NCI-H748 (cell line): ENCODE data around the gene DHDDS.
"Not testable (repeated sequence)": the region's sequence is repeated elsewhere in the genome, so short reads cannot be mapped to it uniquely, and the experiment has no call there.

Experiments
- DNase-seq: peaks from one replicate; lab custom pipeline; 2025; ENCODE audit not compliant: unreplicated experiment; lab: John Stamatoyannopoulos, UW

DHDDS gene

DNA sequence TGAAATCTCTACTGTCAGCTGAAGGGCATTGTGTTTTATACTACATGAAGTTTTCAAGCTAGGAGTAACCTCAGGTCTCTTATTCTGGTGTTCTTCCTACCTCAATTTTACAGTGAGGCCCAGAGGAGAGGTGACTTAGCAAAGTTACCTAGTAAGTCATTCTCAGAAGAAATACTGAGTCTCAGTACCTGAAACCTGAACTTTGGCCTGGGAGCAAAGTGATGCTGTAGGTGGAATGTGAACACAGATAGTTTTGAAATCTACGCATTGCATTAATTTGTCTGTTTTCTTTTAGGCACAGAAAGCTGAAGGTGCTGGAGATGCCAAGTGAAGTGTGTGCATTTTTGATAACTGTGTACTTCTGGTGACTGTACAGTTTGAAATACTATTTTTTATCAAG is 42.7 kb downstream of the DHDDS start:
- DNase-seq, result no peak

DNA sequence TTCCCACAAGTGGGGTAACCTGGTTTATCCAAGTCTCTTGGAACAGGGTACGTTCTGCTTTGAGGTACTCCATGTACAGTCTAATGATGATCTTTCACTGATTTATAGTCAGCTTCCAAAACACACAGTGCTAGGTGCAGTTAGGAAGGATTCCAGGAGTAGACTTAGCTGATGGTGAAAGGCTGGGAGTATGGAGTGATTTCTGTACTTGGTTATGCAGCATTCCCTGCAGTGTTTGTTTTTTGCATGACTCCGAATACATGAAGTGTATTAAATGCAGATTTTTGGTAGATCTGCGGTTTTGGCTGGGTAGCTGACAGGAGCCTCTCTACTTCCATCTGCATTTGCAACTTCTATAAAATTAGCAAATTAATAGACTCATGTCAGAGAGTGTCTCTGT is 43.9 kb downstream of the DHDDS start:
- no peak for DNase-seq

DNA sequence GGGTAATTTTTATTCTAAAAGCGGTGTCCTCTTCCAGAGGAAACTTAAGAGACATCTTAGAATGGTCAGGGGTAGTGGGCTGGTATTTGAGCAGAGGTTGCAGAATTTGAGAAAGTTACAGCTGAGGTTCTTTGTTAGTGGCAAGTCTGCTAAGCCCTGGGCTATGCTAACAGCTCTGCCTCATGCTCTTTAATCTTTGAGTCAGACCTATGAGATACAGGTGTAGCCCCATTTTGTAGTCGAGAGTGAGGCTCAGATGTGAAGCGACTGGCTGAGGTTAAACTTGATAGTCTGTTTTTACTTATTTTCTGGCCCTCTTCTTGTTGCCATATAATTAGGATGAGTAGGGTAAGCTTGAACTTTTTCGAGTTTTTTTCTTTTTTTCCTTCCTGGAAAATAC is 44.8 kb downstream of the DHDDS start:
- no peak for DNase-seq

DNA sequence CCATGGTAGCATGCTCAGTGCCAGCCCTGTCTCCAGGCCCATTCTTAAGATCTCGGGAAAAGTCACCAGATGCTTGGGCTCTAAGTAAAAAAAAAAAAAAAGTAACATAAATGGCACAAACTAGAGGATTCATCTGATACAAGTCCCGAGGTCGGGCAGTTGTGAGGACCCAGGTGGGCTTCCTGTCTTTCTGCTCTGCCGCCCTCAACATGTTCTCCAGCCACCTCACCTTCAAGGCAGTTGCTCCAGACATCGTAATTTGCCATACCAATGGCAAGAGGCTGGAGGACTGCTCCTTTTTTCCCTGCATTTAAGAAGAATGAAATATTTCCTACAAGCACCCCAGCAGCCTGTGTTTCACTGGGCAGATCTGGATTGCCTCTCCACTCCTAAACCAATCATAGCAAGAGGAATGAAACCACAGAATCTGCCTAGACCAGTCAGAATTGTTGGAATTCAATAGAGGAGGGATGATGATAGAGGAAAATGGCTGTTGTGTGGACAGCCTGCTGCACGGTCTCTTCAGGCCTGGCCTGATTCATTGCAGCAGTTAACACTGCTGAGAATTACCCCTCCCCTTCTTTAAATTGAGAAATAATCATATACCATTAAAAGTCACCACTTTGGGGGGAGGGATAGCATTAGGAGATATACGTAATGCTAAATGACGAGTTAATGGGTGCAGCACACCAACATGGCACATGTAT is 45.5 kb downstream of the DHDDS start:
- peak; percentile 29 for DNase-seq

DNA sequence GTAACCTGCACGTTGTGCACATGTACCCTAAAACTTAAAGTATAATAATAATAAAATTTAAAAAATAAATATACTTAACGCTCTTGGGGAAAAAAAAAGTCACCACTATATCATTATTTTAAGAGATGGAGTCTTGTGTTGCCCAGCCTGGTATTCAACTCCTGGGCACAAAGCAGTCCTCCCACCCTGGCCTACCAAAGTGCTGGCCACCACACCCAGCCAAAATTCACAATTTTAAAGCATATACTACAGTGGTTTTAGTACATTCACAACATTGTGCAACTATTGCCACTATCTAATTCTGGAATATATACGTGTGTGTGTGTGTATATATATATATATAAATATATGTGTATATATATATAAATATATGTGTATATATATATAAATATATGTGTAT is 46.0 kb downstream of the DHDDS start:
- DNase-seq, result no peak

DNA sequence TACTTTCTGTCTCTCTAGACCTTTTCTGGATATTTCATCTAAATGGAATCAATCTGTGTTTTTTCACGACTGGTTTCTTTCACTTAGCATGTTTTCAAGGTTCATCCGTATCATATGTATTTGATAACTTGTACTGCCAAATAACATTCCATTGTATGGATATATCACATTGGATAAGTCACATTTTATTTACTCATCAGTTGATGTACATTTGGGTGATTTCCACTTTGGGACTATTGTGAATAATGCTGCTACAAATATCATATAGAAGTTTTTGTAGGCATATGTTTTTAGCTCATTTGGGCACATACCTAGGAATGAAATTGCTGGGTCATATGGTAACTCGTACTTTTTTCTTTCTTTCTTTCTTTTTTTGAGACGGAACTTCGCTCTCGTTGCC is 46.9 kb downstream of the DHDDS start:
- no peak for DNase-seq

DNA sequence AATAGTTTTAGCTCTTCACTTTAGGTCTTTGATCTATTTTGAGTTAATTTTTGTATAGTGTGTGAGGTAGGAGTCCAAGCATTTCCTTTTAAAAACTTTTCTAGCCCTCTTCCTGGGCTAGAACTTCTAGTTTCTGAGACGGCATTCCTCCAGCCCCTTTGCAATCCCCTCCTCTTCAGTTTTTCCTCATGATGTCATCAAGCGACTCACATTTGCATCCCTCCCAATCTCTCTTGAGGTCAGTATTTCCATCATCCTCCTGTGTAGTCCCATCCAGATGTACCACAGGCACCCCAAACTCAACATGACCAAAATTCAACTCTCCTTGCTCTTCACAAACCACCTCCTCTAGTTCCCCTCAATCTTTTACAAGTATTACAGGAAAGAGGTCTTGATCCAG is 50.8 kb downstream of the DHDDS start:
- DNase-seq, result no peak

DNA sequence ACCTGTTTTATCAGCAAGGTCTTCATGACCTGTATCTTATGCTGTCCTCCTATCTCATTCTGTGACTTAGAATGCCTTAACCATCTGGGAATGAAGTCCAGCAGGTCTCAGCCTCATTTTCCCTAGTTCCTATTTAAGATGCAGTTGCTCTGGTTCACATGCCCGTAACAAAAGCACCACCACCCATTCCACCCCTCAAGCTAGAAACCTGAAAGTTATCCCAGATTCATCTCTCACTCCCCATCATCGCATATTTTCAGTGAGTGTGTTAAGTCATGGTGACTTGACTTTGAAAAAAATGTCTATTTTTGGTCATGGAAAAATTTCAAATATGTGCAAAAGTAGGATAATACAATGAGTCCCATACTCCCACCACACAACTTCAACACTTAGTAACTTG is 51.9 kb downstream of the DHDDS start:
- no peak for DNase-seq

DNA sequence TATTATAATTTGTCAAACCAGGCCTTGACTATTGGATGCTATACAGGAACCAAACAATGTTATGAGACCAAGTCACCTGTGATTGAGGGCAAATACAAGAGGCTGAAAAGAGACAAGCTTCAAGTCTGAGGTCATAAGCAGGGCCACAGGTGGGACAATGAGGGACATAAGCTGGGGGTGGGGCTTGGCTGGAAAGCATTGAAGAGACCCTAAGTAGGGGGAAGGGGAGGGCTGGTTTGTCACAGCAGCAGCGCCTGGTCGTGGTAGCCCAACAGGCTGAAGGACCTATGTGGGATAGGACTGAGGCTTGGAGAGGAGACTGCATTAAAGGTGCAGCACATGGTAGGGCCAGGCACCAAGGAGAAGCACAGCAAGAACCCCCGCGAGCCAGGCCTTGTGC is 58.0 kb downstream of the DHDDS start:
- DNase-seq, result no peak

DNA sequence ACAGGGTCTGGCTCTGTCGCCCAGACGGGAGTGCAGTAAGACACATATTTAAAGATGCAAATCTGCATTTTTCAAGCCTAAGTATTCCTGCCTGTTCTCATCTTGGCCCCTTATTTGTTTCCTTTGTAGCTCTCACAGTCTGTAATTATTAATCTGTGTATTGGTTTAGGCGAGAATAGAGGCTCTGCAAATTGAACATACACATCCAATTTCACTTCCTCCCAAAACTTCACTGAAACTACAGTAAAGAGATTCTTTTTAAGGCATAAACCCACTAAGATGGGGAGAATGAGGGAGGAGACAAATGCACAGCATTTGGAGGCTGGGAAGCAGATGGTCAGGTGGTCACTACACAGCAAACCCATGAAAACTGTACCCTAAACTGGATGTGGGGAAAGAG is 61.1 kb downstream of the DHDDS start:
- no peak for DNase-seq

DNA sequence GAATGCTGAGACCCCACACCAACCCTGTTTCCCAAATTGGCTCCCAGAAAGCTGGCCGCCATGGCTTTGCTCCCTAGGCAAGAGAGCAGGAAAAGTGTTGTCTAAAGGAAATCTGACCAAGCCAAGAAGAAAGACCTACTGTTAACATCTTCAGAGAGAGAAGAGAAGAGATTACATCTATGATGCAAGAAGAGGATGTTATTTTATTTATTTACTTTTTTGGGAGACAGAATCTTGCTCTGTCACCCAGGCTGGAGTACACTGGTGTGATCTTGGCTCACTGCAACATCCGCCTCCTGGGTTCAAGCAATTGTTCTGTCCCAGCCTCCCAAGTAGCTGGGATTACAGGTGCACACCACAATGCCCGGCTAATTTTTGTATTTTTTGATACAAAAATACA is 61.8 kb downstream of the DHDDS start:
- DNase-seq, result no peak

DNA sequence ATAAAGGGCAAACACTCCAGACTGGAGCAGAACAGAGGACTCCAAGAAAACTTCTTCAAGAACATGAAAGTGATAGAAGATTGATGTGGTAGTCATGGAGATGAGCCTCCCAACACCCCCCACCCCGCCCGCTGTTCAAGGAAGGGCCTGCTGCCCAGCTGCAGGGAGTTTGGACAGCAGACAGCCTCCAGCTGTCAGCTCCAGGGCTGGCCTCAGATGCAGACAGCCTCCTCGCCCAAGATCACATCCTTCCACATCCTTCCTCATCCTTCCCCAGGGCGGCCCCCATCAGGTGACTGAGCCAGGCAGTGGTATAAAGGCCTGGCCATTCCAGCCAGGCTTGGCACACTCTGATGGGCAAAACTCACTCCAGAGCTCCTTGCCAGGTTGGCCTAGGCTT is 64.7 kb downstream of the DHDDS start:
- no peak for DNase-seq

DNA sequence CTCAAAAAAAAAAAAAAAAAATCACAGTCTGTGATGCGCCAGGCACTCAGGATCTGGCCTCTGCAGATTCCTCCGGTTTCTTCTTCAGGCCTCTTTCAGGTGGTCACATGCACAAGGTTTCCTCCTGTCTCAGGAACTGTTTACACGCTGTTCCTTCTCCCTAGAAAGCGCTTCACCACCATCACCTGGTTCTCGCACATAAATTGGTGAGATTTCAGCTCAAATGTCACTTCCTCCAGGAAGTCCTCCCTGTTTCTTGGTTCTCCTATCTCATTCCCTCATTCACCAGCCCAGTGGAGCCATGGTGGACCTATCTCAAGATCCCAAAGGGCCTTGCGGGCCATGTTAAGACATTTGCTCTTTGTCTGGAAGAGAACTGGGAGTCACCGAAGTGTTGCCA is 66.8 kb downstream of the DHDDS start:
- no peak for DNase-seq

DNA sequence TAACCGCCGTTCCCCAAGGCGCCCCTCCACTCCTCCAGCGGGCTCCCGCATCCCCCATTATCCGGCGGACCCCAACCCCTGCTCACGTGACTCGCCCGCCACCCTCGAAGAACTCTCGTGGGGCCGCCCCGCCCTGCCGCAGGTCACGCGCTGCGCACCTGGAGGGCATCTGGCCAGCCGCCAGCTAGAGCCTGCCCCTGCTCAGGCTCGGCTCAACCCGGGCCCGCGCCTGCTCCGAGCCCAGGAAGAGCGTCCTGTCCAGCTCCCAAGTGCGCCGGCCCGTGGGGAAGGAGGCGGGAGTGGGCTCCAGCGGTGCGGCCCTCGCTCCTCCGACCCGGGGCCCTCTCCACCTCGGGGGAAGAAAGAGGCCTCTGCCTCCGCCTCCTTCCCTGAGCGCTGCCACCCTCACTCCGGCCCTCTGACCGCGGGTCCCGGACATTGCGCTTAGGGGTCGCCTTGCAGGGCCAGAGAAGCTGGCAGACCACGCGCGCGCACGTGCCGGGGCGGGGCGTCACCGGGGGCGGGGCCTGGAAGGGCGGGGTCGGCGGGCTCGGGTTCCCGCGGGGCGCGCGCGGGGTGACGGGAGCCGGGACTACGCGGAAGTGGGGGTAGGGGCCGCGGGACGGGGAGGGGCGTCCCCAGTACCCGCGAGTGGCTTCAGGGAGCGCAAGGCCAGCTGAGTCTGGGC is 68.5 kb downstream of the DHDDS start:
- peak; percentile 82 for DNase-seq

DNA sequence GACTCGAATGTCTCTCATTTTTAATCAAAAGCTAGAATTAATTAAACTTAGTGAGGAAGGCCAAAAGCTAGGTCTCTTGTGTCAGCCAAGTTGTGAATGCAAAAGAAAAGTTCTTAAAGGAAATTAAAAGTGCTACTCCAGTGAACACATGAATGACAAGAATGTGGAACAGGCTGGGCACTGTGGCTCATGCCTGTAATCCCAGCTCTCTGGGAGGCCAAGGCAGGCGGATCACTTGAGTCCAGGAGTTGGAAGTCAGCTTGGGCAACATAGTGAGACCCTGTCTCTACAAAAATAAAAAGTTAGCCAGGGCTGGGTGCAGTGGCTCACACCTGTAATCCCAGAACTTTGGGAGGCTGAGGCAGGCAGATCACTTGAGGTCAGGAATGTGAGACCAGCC is 78.6 kb downstream of the DHDDS start:
- DNase-seq, result not testable (repeated sequence)

DNA sequence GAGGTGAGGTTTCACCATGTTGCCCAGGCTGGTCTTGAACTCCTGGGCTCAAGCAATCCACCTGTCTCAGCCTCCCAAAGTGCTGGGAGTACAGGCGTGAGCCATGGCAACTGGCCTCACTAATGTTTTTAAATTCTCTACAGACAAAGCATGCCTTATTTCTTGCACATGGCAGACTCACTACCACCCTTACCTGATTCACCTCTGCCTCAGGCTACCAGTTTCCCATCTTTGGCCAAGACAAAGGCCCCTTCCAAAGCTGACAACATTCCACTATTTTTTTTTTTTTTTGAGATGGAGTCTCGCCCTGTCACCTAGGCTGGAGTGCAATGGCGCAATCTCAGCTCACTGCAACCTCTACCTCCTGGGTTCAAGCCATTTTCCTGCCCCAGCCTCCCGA is 83.7 kb downstream of the DHDDS start:
- not testable (repeated sequence) for DNase-seq

DNA sequence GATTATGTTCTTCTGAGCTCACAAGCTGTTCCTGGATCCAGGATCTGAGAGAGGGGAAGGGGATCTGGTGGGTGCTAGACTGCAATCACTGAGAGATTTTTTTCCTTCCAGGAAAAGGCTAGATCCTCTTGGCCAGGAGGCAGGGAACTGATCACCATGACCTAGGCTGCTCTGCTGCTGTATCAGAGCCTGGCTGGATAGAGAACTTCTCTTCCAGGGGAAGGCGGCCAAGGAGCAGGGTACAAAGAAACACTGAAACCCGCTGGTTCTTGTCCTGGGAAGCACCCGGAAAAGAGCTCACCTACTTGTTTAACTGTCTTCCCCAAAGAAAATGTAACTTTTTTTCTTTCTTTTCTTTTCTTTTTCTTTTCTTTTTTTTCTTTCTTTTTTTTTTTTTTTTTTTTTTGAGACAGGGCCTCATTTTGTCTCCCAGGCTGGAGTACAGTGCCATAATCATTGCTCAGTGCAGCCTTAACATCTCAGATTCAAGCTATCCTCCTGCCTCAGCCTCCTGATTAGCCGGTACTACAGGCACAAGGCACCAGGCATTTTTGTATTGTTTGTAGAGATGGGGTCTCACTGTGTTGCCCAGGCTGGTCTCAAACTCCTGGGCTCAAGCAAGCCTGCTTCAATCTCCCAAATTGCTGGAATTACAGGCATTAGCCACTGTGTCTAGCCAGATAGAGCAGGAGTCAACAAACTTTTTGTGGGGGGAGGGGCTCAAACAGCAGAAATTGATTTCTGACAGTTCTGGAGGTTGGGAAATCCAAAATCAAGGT is 85.1 kb downstream of the DHDDS start:
- DNase-seq, result peak; percentile 13

DNA sequence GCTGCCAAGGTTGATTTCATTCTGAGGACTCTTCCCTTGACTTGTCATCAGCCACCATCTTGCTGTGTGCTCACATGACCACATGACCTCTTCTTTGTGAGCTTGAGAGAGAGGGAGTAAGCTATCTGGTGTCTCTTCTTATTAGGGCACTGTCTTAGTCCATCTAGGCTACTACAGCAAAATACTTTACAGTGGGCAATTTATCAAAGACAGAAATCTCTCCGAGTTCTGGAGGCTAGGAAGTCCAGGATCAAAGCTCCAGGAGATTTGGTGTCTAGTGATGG is 85.6 kb downstream of the DHDDS start:
- no peak for DNase-seq

DNA sequence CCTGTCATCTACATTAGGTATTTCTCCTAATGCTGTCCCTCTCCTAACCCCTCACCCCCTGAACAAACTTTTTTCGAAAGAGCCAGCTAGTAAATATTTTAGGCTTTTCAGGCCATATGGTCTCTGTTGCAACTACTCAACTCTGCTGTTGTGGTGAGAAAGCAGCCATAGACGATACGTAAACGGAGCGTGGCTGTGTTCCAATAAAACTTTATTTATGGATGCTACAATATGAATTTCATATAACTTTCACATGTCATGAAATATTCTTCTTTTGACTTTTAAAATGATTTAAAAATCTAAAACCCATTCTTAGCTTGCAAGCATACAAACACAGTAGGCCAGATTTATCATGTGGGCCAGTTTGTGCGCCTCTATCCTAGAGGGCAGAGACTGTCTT is 86.2 kb downstream of the DHDDS start:
- no peak for DNase-seq

DNA sequence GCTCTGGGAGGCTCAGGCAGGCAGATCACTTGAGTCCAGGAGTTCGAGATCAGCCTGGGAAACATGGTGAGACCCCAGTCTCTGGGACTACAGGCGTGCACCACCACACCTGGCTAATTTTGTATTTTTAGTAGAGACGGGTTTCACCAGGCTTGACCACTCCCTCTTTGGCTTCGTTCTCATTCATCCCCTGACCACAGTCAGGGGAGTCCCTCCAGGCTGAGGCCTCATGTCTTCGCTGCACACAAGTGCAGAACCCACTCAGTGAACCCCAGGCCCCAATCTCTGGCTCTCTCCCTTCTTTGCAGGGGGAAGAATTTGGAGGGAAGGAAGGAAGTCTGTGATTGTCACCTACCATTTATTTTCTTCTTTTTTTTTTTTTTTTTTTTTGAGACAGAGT is 88.2 kb downstream of the DHDDS start:
- no peak for DNase-seq
